Measurements from ENCODE around the gene PRKCZ.
"Not testable (repeated sequence)": the region's sequence is repeated elsewhere in the genome, so short reads cannot be mapped to it uniquely, and the experiment has no call there.

Gene PRKCZ

DNA sequence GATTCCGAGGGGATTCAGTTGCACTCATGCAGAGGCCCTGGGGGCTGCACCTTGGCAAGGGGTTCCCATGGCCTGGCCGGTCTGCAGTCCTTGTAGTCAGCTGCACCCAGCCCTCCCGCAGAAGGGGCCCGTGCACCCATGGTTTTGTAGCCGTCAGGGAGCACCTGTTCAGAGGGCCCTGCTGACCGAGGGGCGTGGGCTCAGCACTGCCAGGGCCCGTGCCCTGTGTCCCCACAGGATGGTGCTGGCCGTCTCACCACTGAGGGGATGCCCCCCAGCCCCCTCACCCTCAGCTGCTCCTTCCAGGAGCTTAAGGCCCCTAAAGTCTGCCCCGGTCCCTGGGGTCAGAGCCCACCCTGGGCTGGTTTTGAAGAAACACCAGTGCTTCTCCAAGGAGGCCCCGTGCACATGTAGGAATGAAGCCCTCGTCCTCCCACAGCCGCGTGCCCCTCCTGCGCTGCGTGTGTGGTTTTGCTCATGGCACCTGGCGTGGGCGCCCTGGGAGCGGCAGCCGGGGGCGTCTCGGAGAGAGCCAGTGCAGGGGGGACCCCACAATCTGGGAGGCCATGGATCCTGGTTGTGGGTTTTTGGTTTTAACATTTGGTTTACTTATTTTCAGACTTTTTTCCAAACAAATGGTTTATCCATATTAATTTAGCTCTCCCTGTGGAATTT, 40.1 kb downstream of the PRKCZ start:
- no peak for DNase-seq

DNA sequence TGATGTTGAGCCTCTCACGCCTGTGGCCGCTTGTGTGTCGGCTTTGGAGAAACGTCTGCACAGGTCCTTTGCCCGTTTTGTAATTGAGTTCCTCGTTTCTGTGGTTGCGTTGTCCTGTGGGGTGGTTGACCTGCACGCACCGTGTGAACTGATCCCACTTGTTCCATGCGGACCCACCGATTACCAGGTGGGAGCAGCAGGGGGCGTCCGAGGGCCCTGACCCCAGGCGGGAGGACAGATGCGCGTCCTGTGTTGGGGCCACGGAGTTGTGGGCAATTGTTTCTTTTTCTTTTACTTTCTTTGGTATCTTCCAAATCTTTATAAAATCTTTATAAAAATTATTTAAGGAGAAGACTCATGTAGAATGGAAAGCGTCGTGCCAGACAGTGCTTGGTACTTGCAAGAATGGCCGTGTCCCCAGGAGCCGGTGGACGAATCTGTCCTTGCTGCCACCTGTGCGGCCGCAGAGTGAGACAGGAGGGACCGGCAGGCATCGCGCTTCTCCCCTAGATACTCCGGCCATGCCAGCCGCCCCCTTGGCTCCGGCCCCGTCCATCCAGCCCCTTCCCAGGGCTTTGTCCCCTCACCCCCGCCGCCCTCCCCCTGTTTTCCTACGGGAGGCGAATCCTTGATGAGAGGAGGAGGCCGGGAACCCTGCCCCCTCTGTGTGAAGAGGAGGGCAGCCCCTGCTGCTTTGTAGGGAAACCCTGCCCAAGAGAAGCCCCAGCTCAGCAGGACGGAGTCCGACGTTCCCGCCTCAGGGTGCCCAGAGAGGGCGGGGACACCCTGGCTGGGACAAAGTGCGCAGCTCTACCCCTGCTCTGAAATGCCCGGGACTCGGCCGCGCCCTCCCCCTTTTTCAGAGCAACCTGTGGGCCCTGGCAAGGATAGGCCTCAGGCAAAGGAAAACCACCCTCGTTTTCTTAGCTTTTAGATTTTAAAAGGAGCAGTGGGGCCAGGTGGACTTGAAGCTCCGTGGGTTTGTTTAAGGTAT, 41.7 kb downstream of the PRKCZ start:
- peak; percentile 49 for DNase-seq

DNA sequence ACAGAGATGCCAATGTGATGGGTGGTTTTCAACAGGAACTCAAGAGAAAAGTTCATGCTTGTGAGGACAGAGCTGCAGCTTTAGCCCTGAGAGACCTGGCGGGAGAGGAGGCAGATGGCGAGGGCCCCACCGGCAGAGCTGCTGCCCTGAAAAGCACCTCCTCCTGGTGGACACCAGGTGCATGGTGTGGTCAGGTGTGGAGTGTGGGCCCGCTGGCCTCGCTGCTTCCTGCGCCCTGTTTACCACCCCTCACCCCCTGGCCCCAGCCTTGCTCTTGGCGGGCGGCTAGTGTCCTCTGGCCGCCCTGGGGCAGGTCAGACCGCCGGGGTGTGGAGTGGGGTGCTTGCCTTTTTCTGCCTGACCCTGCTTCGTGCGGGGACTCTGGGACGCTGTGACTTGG, 42.8 kb downstream of the PRKCZ start:
- no peak for DNase-seq

DNA sequence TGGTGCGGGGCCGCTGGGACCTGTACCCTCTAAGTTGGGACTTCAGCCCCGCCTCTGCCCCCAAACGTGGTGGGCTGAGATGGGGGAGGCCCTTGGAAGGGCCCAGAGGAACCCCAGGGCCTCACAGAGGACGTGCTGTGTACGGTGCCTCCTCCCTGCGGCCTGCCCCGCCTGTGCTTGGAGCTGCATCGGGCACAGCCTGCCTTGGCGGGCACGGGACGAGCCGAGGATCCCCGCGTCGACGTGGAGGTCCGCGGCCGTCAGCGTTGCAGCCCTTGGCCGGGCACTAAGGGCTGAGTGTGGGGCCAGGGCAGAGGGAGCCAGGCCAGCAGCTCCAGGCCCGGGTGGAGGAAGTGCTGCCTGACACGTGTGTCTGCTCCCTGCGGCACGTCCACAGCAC, 43.4 kb downstream of the PRKCZ start:
- no peak for DNase-seq

DNA sequence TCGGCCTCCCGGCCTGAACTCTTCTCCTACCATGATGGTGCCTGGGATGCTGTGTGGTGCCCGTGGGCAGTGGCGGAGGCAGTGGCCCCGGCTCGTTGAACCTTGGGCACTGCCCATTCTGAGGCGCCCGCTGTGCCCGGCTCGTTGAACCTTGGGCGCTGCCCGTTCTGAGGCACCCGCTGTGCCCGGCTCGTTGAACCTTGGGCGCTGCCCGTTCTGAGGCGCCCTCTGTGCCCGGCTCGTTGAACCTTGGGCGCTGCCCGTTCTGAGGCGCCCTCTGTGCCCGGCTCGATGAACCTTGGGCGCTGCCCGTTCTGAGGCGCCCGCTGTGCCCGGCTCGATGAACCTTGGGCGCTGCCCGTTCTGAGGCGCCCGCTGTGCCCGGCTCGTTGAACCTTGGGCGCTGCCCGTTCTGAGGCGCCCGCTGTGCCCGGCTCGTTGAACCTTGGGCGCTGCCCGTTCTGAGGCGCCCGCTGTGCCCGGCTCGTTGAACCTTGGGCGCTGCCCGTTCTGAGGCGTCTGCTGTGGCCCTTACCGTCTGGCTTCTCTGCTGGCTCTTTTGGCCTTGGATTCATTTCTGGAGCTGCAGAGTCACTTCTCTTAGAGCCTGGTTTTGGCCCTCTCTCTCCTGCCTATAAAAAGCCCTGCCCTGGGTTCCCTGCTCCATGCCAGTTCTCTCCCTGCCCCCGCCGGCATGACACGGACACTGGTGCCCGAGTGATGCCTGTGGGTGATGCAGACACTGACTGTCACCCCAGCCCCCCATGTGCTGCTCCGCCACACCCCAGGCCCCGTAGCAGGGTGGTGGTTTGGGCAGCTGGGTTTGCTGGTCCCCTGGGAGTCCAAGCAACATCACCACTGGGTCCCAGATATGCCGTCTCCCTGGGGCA, 44.3 kb downstream of the PRKCZ start:
- not testable (repeated sequence) for DNase-seq

DNA sequence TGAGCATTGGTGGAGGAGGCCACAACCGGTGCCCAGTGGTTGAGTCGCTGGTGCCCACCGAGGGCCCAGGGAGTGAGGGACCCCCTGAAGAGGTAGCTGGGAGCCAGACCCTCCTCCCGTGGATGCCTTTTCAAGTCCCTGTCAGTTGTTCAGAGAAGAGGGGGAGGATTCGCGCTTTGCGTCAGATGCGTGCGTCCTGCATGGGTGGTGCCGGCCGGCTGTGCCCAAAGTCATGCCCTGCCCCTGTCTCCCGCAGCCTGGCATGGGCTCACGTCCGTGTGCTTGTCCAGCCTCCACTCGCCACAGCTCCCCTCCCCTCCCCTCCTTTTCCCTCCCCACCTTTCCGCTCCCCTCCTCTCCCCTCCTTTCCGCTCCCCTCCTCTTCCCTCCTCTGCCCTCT, 45.2 kb downstream of the PRKCZ start:
- no peak for DNase-seq

DNA sequence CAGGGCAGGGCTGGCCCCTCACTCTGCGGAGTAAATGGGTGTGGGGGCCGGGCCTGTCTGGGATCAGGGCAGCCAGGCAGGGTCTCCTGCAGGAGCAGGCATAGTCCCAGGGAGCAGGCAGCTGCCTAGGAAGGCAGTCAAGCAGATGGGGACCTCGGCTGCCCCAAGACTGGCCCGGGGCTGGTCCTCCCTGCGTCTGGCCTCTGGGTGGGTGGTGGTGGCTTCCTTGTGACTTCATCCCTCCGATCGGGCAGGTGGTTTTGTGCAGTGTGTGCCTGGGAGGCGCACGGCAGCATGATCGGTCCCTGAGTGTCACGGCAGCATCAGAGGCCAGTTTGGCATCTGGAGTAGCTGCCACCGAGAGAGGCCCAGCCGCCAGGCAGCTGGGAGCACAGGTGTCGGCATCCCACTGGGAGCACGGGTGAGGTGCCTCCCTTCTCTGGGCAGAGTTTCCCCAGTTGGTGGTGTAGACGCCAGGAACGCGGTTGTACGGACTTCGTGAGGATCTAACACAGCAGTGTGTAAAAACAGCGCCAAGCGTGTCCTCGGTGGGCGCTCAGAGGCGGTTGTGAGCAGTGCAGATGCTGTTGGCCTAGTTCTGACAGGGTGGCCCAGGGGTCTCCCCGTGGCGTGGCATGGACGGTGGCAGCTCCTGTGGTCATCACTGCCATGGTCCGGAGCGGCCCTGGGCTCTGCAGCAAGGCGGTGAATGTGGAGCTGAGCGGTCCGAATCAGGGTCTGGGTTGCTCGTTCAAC, 45.9 kb downstream of the PRKCZ start:
- DNase-seq: no peak

DNA sequence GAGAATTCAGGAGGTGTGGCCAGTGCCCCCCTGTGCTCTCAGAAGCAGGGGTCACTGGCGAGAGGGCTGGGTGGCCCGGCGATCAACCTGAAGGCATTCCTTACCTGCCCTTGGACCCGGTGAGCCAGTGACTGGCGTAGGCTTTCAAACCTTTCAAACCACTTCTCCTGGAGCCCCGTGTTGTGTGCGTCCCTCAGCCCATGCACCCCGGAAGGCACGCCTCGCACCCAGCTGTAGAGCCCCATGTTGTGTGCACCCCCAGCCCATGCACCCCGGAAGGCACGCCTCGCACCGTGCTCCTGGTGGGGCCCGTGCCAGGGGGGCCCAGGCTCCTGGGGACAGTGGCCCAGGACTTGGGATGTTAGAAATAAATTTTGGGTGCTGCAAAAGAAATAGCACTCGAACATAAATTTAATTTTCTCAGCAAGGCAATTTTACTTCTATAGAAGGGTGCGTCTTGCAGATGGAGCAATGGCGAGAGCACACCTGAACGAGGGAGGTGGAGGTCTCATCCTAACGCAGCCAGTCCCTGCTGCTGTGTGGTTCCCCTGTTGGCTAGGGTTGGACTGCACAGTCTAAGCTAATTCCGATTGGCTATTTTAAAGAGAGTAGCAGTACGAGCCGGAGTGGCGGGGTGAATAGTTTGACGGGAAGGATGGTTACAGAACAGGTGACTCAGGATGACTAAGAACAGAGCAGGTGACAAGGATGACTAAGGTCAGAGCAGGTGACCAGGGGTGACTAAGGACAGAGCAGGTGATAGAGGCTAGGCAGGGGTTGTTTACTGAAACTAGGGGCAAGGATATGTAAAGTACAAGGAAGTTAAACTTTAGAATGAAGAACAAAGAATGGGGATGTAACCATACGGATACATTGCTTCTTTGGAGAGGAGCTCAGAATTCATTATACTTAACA, 47.4 kb downstream of the PRKCZ start:
- DNase-seq: no peak

DNA sequence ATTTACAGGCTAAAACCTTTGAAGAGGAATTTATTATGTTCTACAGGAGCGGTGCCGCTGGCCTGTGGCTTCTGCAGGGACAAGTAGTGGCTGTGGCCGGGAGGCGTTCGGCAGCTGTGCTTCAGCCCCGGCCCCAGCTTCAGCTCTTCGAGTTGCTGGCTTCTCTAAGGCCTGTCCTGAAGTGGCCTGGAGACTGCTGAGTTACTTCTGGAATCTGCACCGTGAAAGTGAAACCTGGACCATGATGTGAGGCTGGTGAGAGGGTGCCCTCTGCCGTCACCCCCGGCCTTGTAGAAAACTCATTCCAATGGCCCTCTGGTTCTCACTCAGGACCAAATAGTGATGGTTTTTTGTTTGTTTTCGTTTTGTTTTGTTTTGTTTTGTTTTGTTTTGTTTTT, 48.1 kb downstream of the PRKCZ start:
- no peak for DNase-seq

DNA sequence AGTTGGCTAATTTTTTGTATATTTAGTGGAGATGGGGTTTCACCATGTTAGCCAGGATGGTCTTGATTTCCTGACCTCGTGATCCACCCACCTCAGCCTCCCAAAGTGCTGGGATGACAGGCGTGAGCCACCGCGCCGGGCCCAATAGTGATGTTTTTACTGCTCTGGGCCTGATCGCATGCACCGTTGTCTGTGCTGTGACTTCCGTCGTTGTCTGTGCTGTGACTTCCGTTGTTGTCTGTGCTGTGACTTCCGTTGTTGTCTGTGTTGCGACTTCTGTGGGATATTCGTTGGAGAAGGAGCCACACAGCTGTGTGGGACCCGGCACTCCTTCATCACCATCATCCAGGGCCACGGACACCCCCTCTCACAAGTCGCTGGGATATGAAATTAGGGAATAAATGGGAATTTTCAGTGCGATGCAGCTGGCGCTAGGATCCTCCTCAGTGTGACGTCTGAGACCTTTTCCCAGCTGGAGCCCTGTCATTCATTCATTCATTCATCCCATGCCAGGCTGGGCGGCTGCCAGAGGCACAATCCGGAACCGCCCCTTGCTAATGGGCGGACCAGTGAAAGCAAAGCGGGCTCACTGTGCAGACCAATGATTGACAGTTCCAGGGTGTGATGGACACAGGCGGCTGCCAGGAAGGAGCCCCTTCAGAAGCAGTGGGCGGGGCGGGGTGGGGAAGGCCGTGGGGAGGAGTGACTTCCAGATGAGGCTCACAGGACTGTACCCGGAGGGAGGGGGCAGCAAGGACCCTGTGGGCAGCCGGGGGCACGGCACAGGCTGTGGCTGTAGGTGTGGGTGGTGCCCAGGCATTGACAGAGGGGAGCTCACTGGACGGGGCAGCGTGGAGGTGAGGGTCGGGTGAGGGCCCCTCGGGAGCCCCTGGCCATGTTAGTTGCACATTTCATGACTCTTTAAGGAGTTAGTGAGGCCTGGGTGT, 48.9 kb downstream of the PRKCZ start:
- DNase-seq: no peak

DNA sequence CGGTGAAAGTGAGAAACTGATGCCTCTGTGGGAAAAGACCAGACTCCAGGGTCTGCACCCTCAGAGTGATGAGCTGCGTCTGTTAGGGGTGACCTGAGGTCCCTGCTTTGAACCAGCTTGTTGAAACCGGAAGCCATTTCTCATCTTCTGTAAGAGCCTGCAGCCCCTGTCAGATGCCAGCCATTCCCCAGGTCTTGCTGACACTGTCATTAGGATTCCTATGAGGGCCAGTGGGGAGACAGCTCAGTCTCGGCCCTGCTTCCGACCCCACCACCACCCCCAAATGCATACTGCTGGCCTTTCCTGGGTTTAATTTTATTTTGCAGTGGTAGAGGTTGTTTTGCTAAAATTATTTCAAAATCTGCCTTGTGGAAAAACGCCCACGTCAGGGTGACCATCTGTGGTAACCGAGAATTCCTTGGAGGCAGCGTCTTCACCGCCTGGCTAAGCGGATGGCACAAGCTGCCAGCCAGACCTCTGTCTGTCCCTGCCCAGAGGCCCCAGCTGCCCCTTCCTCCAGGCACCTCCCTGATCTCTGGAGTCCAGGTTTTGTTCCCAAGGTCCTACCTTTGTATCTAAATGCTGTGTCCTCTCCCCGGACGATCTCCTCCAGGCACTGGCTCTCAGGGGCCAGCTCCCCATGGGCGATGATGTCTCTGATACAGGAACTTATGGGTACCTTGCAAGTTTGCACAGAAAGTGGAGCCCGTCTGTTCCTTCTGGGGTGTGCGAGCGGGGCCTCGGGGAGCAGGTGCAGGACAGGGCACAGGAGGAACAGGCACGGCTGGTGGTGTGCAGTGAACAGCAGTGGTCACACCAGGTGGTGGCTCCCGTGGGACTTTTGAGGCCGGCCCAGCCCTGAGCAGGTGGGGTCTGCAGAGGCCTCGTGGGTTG, 49.9 kb downstream of the PRKCZ start:
- DNase-seq: no peak

DNA sequence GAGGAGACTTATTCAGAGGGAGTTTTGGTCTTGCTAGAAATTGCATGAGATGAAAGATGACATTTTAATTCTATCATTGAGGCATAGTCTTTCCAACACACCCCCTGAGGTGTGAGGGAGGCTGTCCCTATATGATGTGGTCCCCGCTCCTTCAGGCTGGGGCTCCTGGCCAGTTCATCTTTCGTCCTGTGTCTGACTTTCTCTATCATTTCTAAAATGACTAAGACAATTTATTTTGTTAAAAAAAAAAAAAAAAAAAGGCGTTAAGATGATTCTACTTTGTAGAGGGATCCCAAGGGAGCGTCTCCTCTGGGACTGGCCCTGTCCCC, 50.5 kb downstream of the PRKCZ start:
- DNase-seq: no peak

DNA sequence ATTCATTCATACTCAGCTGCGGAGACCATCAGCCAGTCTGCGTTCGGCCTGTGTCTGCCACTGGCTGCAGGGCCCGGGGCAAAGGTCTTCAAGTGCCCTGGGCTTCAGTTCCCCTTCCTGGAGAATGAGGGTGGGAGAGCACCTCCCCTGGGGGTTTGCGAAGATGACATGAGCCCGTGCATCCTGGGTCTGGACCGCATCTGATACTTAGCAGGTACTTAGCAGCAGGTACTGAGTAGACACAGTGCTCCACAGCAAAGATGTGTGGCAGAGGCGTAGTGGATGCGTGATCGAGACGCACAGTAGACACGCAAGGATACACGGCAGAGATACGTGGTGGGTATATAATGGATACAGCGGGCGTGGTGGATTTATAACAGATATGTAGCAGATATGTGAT, 51.3 kb downstream of the PRKCZ start:
- no peak for DNase-seq

DNA sequence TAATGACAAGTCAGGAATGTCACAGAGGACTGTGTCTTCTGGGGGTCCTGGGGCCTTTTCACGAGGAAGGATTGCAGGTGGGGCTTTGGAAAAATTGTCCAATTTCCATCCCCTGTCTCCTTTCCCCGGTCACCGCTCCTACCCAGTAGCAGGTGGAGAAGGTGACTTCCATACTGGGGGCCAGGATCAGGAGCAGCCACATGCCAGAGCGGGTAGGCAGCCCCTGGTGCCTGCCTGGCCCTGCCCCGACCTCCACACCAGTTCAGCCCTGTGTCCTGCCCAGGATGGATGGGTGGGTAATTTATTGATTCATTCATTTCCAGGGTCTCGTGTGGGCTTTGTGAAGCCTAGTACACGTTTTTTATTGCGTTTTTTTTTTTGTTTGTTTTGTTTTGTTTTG, 51.7 kb downstream of the PRKCZ start:
- DNase-seq: no peak

DNA sequence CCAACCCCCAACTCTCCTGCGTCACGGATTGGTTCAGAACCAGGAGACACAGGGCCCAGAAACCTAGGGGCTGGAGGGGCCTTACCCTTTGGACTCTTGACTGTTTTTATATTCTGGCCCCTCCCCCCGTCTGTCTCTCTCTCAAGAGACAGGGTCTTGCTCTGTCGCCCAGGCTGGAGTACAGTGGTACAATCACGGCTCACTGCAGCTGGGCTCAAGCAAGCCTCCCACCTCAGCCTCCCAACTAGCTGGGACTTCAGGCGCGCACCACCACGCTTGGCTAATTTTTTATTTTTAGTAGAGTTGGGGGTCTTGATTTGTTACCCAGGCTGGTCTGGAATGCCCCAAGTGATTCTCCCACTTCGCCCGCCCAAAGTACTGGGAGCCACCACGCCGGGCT, 52.5 kb downstream of the PRKCZ start:
- no peak for DNase-seq

DNA sequence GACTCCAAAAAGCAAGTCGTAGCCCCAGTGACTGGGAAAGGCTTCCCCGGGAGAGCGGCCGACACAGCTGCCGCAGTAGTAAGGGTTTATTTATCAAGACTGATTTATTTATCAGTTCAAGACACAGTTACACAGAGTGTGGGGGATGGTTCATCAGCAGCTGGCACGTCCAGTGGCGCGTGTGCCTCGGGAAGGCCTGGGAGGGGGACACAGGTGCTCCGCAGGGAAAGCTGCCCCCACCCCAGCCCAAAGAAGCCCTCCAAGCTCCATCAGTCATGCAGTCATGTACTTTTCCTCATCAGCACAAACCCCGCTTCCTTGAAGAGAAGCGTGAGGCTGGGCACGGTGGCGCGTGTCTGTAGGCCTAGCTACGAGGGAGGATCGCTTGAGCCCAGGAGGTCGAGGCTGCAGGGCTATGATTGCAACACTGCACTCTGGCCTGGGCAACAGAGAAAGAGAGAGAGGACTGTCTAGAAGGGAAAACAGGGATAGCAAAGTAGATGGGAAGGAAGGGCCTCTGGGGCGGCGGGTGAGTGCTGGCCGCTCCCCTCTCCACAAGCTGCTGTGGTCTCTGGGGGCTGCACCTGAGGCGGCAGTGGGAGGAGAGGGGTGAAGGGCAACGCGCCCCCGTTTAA, 53.2 kb downstream of the PRKCZ start:
- no peak for DNase-seq

DNA sequence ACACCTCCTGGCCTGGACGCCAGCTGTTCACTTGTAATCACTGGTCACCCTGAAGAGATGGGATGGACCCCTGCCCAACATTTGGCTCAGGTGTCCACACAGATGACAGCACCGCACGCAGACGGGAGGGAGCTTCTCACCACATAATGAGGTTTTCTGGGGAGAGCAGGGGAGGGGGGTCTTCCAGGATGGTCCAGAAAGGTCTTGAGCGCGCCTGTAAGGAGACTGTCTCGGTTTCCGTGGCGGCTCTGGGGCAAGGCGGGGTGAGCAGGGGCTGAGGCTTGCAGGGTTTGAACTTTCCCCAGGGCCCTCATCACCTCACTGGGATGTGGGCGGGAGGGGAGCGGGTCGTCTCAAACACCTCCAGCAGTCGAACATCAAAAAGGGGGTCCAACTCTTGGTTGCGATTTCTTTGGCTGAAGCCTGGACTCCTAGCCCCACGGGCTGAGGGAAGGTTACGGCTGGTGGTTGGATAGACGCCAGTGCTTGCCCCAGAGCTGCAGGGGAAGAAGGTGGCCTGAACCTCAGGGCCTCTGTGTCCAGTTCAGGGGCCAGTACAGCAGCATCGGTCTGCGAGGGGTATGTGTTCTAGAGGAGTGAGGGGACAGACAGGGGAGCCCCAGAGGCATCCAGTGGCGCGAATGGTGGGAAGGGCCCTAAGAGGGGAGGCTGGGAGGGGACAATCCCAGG, 53.8 kb downstream of the PRKCZ start:
- DNase-seq: no peak
